HG03378 (cell line): ENCODE data around the gene MAP1B.
"Not testable (repeated sequence)": the region's sequence is repeated elsewhere in the genome, so short reads cannot be mapped to it uniquely, and the experiment has no call there.

Source experiments
- ATAC-seq: cut with Tn5 transposase; IDR thresholded peaks from one replicate; pipeline ENCODE4 v1.9.1; 2021; ENCODE audit warnings: mild to moderate bottlenecking, moderate library complexity; ENCODE audit not compliant: unreplicated experiment

The MAP1B gene

DNA sequence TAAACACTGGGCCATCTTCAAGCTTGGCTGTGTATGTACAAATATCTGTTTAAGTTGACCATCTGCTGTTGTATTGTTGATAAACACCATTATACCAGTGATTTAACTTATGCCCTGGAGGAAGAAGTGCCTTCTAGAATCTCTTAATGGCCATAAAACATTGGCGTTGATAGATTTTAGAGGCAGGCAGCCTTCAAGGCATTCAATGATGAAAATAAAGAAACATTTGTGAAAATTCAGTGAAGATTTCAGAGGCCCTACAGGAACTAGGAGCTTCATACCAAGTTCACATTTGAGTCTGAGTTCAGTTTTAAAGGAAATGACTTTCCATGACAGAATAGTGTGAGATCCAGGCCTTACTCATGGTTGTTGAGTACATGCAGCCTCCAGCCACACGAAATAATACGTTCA is 52.2 kb downstream of the MAP1B start:
- no peak for ATAC-seq

- ATAC-seq, result no peak
Measured at GRCh38 chr5:72160329-72160728, 53.1 kb downstream of the MAP1B start.

GRCh38 chr5:72160959-72161358 is 53.7 kb downstream of the MAP1B start:
- ATAC-seq, result no peak

GRCh38 chr5:72161951-72162350 is 54.7 kb downstream of the MAP1B start:
- ATAC-seq, result no peak

DNA sequence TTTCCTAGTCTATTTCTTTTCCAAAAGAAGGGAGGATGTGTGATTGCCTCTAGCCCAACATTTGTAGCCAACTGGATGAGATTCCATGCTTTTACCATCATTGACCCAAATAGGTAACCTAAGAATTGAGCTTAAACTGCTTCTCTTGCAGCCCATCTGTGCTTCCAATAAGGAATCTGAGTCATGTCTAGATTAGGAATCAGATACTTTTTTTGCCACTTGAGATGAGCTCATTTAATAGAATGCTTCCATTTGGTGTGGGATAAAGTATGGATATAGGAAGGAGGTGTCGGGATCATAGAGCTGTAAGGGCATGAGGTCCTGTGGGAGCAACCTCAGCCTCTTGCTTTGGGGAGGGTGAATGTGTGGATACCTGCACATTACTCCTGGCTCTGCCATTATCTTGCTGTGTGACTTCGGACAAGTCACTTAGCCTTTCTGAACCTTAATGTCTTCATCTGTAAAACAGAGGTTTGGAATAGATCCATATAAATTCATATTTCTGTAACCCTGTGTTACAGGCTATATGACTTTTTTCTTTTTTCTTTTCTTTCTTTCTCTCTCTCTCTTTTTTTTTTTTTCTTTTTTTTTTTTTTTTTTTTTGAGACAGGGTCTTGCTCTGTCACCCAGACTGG is 56.2 kb downstream of the MAP1B start:
- ATAC-seq, result no peak

DNA sequence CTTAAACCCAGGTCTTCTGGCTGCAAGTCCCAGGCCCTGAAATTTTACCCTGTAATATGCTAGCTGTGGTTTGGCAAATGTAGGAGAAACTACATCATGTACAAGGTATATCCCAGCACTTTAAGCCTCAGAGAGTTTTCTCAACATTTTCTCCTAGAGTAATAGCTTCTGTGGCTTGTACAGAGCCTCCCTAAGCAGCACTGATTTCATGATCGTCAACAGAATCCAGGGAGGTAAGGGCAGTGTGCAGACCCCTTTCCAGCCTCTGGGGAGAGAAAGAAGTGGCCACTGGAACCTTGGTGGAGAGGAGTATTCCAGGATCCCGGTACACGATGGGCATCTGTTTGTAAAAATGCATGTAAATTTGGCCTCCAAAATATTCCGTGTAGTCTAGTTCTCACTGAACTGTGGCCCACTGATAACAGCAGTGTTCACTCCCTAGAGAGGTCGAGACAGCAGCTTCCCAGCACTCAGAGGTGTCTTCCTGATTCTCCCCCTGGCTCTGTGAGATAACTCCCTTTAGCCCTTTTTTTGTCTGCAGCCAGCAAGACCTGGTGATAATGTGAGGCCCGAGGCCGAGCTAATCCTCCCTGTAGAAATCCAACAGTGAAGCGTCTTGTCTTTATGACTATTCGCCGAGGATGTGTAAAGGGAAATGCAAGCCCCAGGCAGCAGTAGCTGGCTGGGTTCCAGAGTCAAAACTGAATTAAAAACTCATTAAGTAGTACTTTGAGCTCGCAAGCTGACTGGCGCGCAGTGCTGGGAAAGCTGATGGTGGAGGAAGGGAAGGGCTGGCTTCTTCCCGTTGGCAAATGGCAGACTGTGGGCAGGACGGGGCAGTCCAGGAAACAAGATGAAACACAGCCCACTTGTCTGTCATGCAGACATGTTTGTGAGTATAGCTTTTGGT is 59.0 kb downstream of the MAP1B start:
- ATAC-seq, result no peak

DNA sequence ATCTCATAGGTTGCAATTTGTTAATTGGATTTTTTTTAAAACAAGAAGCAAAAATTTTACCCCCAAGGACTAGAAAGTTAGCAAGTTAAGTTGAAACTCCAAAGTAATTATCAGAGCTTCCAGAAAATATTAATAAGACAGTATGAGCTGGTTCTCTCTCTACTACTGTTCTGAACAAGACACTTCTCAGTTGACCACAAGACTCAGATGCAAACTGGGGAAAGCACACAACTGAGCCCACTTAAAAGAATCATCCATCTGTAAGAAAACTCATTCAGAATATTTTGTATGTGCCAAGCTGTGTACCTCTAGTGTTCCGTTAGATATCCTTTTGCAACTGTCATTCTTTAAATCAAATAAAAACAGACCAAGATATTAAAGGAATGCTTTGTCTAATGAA is 60.0 kb downstream of the MAP1B start:
- no peak for ATAC-seq

GRCh38 chr5:72167804-72168203 is 60.5 kb downstream of the MAP1B start:
- no peak for ATAC-seq

DNA sequence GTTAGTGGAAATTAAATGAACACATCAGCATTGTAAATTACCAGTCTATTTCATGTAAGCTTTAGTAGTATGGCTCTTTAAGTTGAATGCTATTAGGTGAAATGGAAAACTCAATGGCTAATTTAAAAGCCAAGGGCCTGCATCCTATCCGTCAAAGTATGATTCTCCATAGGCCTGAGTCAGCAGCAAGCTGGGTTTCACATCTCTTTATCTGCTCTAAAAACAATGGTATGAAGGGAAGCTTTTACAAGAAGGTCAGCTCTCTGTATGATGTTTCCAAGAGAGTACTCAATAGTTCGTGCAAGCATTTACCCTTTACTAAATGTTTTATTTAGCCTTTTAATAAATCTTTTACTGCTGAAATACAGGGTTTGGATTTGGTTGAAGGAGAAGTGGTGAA is 62.8 kb downstream of the MAP1B start:
- ATAC-seq, result no peak

GRCh38 chr5:72171181-72171580 is 63.9 kb downstream of the MAP1B start:
- not testable (repeated sequence) for ATAC-seq

GRCh38 chr5:72171667-72172066 is 64.4 kb downstream of the MAP1B start:
- no peak for ATAC-seq

DNA sequence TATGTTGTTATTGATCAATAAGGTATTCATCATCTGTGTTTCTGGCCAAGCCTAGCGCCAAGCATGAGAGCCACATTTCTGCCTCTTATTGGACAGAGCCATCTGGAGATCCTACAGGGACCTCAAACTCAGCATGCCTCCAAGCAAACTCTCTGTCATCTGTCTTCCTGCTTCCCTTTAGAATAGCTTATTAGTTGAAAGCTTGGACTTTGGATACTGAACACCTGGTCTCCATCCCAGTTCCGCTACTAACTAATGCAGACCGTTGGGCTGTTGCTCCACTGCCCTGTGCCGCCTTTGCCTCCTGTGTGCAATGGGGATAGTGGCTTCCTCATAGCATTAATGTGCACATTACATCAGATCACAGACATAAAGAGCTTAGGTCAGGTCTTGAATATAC is 65.5 kb downstream of the MAP1B start:
- no peak for ATAC-seq

DNA sequence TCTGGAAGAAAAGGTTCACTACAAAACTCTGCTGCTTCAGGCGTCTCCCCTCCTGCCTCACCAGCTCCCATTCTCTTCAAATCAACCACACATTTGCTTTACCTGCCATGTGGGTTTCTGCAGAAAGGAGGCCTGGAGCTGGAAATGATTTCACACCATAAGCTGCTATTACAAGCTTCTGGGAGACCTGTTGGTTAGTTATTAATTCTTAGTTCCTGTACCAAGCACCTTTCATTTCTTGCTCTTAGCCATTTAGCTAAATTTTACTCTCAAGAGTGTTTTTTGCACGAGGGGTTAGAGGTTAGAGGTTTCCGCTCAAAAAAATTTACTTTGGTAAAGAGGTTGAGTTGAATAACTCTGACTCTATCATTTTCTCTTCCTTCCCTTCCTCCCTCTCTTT is 70.3 kb downstream of the MAP1B start:
- ATAC-seq, result peak; percentile 55

DNA sequence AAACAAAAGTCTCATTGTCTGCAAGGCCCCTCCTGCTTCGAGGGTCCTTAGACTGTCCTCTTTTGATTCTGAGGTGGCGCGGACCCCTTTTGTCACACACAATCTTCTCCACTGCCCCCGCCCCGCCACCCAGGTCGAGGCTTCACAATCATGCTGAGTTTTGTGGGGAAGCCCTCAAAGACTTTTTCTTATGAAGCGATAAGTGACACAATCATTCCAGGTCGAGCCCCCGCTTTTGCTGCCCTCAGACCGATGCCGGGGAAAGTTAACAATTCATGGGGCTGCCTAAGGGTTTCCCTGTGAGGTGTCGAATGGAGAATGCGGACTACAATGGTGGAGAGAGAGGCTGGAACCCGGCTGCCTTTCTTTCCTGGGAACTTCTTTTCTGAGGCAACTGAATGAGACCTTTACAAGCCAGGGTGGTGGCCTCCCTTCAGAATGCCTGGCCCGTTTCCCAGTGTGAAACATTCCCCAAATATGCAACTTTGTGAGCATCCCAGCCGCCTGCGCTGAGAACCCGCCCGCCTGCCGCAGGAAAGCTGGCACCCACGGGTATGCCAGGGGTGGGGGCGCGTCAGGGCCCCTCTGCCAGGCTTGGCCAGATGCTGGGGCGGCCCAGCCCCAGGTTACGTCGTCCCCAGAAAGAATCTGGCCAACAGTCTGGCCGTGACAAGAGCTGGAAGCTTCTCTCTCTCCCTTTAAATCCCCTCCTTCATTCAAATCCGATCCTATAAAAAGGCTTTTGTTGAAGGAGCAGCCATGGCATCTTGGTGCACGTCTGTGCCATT is 71.9 kb downstream of the MAP1B start:
- ATAC-seq, result no peak

DNA sequence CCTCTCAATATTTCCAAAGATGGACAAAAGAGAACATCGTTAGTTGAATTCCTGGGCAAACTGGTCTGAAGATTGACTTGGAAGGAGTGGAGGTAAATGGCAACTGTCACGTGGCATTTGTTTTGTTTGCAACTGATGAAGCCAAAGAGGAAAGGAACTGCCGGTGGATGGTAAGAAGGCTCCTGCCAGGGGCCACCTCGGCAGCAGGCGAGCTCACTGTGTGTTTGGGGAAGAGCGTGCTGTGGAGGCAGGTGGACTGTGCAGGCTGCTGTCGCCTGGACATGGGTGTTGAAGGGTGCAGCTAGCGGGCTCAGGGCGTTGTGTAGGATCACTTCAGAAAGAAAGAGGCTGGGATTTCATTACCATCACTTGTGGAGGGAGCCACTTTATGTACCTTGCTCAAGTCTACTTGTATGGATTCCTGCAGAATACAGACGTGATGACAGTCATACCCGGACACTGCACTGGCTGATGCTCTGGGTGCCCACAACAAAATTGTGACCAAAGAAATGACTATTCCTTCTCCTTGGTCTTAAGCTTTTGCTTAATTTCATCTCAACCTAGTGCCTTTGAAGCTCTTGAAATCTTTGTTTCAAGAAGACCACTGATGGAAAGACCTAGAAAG is 72.7 kb downstream of the MAP1B start:
- ATAC-seq, result no peak

GRCh38 chr5:72180925-72181324 is 73.7 kb downstream of the MAP1B start:
- no peak for ATAC-seq

DNA sequence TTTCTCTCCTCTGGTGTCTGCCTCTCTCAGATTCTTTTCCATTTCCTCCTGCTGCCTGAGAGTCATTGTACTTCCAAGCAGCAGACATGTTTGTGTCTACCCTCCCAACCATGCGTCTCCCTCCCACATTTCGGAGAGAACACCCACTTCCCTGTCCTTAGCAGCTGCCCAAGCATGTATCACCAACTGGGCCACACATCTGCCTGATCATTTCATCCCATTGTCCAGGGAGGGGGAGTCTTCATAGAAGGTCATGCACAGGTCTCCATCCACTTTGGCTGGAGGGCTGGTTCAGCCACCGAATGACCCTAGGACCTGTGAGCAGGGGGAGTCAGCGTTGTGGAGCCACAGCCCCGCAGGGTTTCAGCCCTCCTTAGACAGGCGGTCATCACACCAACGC is 75.4 kb downstream of the MAP1B start:
- no peak for ATAC-seq

GRCh38 chr5:72183101-72183520 is 75.8 kb downstream of the MAP1B start:
- ATAC-seq, result no peak

DNA sequence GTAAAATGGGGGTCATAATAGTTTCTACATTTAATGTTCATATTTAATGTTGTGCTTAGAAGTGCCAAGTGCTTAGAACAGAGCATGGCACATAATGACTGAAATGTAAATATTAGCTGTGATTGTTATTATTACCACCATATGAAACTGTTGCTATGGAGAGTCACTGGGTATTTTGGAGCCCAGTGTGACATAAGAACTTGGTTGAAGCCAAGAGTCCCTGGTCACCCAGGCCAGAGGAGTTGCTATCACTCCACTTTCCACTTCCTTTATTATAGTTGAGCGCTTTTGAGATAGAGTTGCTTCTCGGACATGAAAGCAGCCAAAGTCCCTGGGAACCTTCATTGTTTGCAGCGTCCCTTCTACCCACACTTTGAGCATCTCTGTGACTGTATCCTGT is 77.1 kb downstream of the MAP1B start:
- ATAC-seq, result no peak

DNA sequence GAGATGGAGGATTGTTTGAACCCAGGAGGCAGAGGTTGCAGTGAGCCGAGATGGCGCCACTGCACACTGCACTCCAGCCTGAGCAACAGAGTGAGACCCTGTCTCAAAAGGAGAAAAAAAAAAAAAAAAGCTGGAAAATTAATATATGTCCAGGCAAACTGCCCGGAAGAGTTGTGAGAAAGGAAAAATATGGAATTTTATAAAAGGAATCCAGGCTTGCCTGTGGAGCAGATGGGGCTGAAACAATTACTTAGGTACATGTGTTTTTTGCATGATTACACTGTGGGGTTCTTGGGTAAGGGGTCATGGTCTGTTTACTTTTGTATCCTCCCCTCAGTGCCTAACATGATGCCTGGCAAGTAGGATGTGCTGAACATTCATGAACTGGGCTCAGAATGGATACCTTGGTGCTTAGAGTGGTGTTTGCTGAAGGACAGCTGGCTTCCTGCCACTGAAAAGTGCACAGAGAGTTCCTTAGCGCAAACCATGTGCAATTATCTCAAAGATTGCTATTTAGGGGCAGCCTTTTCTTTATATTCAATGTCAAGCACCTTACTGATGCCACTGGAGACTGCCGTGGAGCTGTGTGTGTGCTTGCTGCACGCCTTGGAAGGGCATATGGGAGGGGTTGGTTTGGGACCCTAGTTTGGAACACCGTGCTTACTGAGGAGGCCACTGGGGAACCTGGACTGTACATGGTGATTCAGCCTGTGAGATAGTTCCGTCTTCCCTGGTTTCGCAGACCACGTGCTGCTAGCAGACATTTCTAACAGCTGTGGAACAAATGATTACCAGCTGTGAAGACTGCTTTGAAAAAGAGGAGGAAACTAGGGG is 78.4 kb downstream of the MAP1B start:
- no peak for ATAC-seq
